22Rv1 (cell line): ENCODE results near the gene NFASC.
A peak's percentile ranks its signal among the peaks of the same experiment; 100 is the strongest.

Experiments
- H3K27ac ChIP-seq: fragments of 450-650 bp; 2 replicates; pipeline ENCODE4 v1.5.1; 2017
- CTCF ChIP-seq: fragments of 450-650 bp; IDR thresholded peaks from 2 replicates; pipeline ENCODE4 v1.5.1; 2017; ENCODE audit warnings: mild to moderate bottlenecking
- ZFX ChIP-seq: fragments of 450-650 bp; IDR thresholded peaks from 2 replicates; pipeline ENCODE4 v1.6.1; 2017; ENCODE audit warnings: antibody characterized with exemption, borderline replicate concordance

NFASC gene

GRCh38 chr1:204870160-204870912 lies at the start of gene NFASC:
NFASC (plus strand) TSS chr1:204870862; CDS start chr1:204944316, 73,454 bp downstream.
- no peak within 1 kb of the TSS for H3K27ac ChIP-seq
- TF ChIP-seq ZFX (no peak), CTCF (no peak)

GRCh38 chr1:204821476-204821875 lies 49.2 kb upstream of the NFASC start:
- TF ChIP-seq CTCF (no peak), ZFX (no peak)
- H3K27ac ChIP-seq = peak overlapping the region; percentile 50

- H3K27ac ChIP-seq = peak overlapping the region; percentile 50
- peak; percentile 22; the same call in 1 of the 2 replicates for TF ChIP-seq CTCF
- TF ChIP-seq ZFX = no peak
Measured at GRCh38 chr1:204821924-204822323, 48.7 kb upstream of the NFASC start.

GRCh38 chr1:204826970-204827369 lies 43.7 kb upstream of the NFASC start:
- H3K27ac ChIP-seq = no peak overlapping the region
- TF ChIP-seq CTCF (peak; percentile 50), ZFX (no peak)

- TF ChIP-seq ZFX (no peak), CTCF (peak; percentile 62)
- H3K27ac ChIP-seq = no peak overlapping the region
Measured at GRCh38 chr1:204828352-204828850, 42.3 kb upstream of the NFASC start.

DNA sequence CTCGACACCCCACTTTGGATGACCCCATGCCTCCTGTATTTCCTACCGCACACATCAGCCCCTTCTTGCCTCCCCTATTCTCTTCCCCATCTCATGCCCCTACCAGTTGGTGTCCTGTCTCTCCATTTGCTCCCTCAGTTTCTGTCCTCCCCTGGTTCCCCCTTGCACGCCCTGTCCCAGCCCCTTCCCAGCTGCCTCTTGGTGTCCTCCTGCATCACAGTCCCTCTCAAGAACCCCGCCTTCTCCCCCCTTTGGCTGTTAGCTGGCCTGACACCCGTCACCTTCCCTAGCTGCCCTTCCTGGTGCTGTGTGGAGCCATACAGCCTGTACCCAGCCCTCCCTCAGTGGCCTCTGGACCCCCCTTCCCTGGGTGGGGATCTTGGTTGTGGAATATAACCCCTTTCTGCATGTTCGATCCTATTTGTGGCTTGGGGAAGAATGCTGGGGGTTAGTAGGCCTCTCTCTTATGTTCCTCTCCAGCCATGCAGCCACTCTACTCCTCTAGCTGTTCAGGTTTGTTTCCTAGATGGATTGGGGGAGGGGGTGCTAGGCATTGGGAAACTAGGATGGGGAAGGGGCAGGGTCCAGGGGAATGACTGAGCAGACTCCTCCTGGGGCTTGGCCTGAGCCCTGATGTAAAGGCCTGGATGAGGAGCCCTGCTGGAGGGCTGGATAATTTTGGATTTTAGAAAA lies 41.4 kb upstream of the NFASC start:
- no peak overlapping the region for H3K27ac ChIP-seq
- no peak for TF ChIP-seq ZFX
- no peak for TF ChIP-seq CTCF

DNA sequence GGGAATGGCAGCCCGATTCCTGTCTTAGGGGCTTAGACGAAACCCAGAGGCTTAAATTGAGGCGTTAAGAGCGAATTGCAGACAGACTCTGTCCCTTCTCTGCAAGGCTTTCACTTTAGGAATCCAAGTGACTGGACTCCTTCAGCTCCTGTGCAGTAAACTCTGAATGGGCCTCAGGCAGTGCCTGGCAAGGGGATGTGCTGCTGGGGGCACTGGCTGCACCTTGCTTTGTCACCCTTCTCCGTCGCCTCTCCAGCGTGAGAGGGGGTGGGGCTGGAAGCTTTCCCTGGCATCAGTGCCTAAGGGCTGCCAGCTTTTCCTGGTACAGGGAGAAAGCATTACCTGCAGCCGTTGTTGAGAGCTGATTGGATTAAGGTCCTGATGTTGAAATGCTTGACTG lies 39.9 kb upstream of the NFASC start:
- TF ChIP-seq CTCF (no peak), ZFX (no peak)
- H3K27ac ChIP-seq = no peak overlapping the region
